Stimulated activated naive B cell treated with anti-CD40 and anti-IgM and Interleukin-4, amounts not matched to agents 10 μg/mL and 1 μg/mL and 100 μg/mL, for 72 hours (primary cell): ENCODE measurements around the gene DOCK3.
"Not testable (repeated sequence)": the region's sequence is repeated elsewhere in the genome, so short reads cannot be mapped to it uniquely, and the experiment has no call there.

Experiments
- ATAC-seq, 2 donors: fragments of 150-1000 bp; cut with Tn5 transposase; replicated peaks; 2 replicates each; pipeline ENCODE4 v1.10.0; 2021; ENCODE audit warnings: moderate library complexity in 1 of 2
- DNase-seq: peaks from one replicate; pipeline ENCODE4 v3.0.0; 2021
- H3K27ac Mint-ChIP-seq: one replicate; pipeline ENCODE4 v1.8.0; 2022; ENCODE audit warnings: mild to moderate bottlenecking, mixed read lengths
- H3K27me3 Mint-ChIP-seq, 2 donors: one replicate each; pipeline ENCODE4 v1.8.0; 2022; ENCODE audit warnings: mixed read lengths in 2 of 2
- H3K36me3 Mint-ChIP-seq, 2 donors: one replicate each; pipeline ENCODE4 v1.8.0; 2022; ENCODE audit warnings: mixed read lengths in 2 of 2, mild to moderate bottlenecking in 1 of 2
- H3K4me1 Mint-ChIP-seq, 2 donors: one replicate each; pipeline ENCODE4 v1.8.0; 2022; ENCODE audit warnings: mixed read lengths in 2 of 2, mild to moderate bottlenecking in 1 of 2
- H3K4me3 Mint-ChIP-seq, 2 donors: one replicate each; pipeline ENCODE4 v1.8.0; 2022; ENCODE audit warnings: mild to moderate bottlenecking in 2 of 2, mixed read lengths in 2 of 2, moderate library complexity in 1 of 2
- H3K9me3 Mint-ChIP-seq, 2 donors: one replicate each; pipeline ENCODE4 v1.8.0; 2022; ENCODE audit warnings: mixed read lengths in 2 of 2, mild to moderate bottlenecking in 1 of 2

Gene DOCK3

GRCh38 chr3:50743643-50744042, 68.9 kb downstream of the DOCK3 start:
- peaks cover 4 to 8% of the 10 kb centered on the region in 2 donors for H3K27me3 Mint-ChIP-seq
- no peak overlapping the region for H3K4me3 Mint-ChIP-seq
- no peak overlapping the region for H3K27ac Mint-ChIP-seq
- H3K9me3 Mint-ChIP-seq, result no peaks in the 10 kb centered on the region
- DNase-seq (no peak), ATAC-seq (no peak)
- H3K36me3 Mint-ChIP-seq, result no peaks in the 10 kb centered on the region
- no peaks in the 10 kb centered on the region for H3K4me1 Mint-ChIP-seq

- Mint-ChIP-seq H3K36me3 (no peaks in the 10 kb centered on the region), H3K4me1 (no peaks in the 10 kb centered on the region), H3K4me3 (no peak overlapping the region), H3K27ac (no peak overlapping the region), H3K27me3 (peaks cover 8% of the 10 kb centered on the region in 2 donors), H3K9me3 (no peaks in the 10 kb centered on the region)
- DNase-seq, result no peak
- no peak for ATAC-seq
These were observed 75.1 kb downstream of the DOCK3 start for GRCh38 chr3:50749822-50750221.

- H3K4me3 Mint-ChIP-seq, result no peak overlapping the region
- H3K36me3 Mint-ChIP-seq, result no peaks in the 10 kb centered on the region
- DNase-seq (no peak), ATAC-seq (no peak)
- no peak overlapping the region for H3K27ac Mint-ChIP-seq
- H3K27me3 Mint-ChIP-seq, result peaks cover 0 to 5% of the 10 kb centered on the region in 2 donors
- peaks cover 0 to 7% of the 10 kb centered on the region in 2 donors for H3K9me3 Mint-ChIP-seq
- no peaks in the 10 kb centered on the region for H3K4me1 Mint-ChIP-seq
These were observed 84.3 kb downstream of the DOCK3 start for GRCh38 chr3:50759015-50759414.

- no peak overlapping the region for H3K4me3 Mint-ChIP-seq
- H3K4me1 Mint-ChIP-seq, result no peaks in the 10 kb centered on the region
- no peak overlapping the region for H3K27ac Mint-ChIP-seq
- peaks cover 4 to 17% of the 10 kb centered on the region in 2 donors for H3K27me3 Mint-ChIP-seq
- no peak for ATAC-seq
- DNase-seq, result no peak
- no peaks in the 10 kb centered on the region for H3K36me3 Mint-ChIP-seq
- H3K9me3 Mint-ChIP-seq, result peaks cover 5% of the 10 kb centered on the region in 2 donors
These were observed 103.0 kb downstream of the DOCK3 start for GRCh38 chr3:50777680-50778079.

DNA sequence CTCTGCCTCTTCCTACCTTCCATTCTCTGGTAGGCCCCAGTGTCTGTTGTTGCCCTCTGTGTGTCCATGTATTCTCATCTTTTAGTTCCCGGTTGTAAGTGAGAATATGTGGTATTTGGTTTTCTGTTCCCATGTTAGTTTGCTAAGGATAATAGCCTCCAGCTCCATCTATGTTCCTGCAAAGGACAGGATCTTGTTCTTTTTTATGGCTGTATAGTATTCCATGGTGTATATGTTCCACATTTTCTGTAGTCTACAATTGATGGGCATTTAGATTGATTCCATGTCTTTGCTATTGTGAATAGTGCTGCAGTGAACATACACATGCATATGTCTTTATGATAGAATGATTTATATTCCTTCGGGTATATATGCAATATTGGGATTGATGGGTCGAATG, 107.0 kb downstream of the DOCK3 start:
- not testable (repeated sequence) for DNase-seq, H3K27ac Mint-ChIP-seq, H3K4me3 Mint-ChIP-seq, H3K36me3 Mint-ChIP-seq, ATAC-seq, H3K27me3 Mint-ChIP-seq, H3K4me1 Mint-ChIP-seq
- peaks cover 13 to 14% of the 10 kb centered on the region in 2 donors for H3K9me3 Mint-ChIP-seq

- ATAC-seq (no peak), DNase-seq (no peak)
- H3K27ac Mint-ChIP-seq, result no peak overlapping the region
- peaks cover 5 to 10% of the 10 kb centered on the region in 2 donors for H3K27me3 Mint-ChIP-seq
- peaks cover 12 to 13% of the 10 kb centered on the region in 2 donors for H3K9me3 Mint-ChIP-seq
- peaks cover 0 to 2% of the 10 kb centered on the region in 2 donors for H3K4me1 Mint-ChIP-seq
- no peak overlapping the region for H3K4me3 Mint-ChIP-seq
- H3K36me3 Mint-ChIP-seq, result peaks cover 3 to 5% of the 10 kb centered on the region in 2 donors
These were observed 111.9 kb downstream of the DOCK3 start for GRCh38 chr3:50786631-50787030.

GRCh38 chr3:50790894-50791293, 116.2 kb downstream of the DOCK3 start:
- H3K27me3 Mint-ChIP-seq, result peaks cover 2 to 26% of the 10 kb centered on the region in 2 donors
- H3K36me3 Mint-ChIP-seq, H3K4me3 Mint-ChIP-seq, H3K9me3 Mint-ChIP-seq, DNase-seq, H3K27ac Mint-ChIP-seq, H3K4me1 Mint-ChIP-seq, ATAC-seq: not testable (repeated sequence)

GRCh38 chr3:50792568-50792967, 117.8 kb downstream of the DOCK3 start:
- Mint-ChIP-seq H3K4me3 (no peak overlapping the region), H3K4me1 (no peaks in the 10 kb centered on the region), H3K36me3 (no peaks in the 10 kb centered on the region), H3K27me3 (peaks cover 0 to 32% of the 10 kb centered on the region in 2 donors), H3K9me3 (no peaks in the 10 kb centered on the region), H3K27ac (no peak overlapping the region)
- DNase-seq (no peak), ATAC-seq (no peak)

DNA sequence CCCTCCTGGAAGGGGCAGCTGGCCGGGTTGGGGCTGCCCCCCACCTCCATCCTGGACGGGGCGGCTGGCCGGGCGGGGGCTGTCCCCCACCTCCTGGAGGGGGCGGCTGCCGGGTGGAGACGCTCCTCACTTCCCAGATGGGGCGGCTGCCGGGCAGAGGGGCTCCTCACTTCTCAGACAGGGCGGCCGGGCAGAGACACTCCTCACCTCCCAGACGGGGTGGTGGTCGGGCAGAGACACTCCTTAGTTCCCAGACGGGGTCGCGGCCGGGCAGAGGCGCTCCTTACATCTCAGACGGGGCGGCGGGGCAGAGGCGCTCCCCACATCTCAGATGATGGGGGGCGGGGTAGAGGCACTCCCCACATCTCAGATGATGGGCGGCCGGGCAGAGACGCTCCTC, 129.1 kb downstream of the DOCK3 start:
- Mint-ChIP-seq H3K36me3 (peaks cover 5 to 13% of the 10 kb centered on the region in 2 donors), H3K9me3 (peaks cover 30 to 33% of the 10 kb centered on the region in 2 donors)
- not testable (repeated sequence) for H3K27ac Mint-ChIP-seq, H3K4me1 Mint-ChIP-seq, ATAC-seq, H3K4me3 Mint-ChIP-seq, DNase-seq, H3K27me3 Mint-ChIP-seq

- not testable (repeated sequence) for ATAC-seq, H3K4me1 Mint-ChIP-seq, DNase-seq, H3K27me3 Mint-ChIP-seq, H3K4me3 Mint-ChIP-seq, H3K27ac Mint-ChIP-seq
- Mint-ChIP-seq H3K36me3 (peaks cover 5 to 13% of the 10 kb centered on the region in 2 donors), H3K9me3 (peaks cover 25 to 27% of the 10 kb centered on the region in 2 donors)
These were observed 129.6 kb downstream of the DOCK3 start for GRCh38 chr3:50804376-50804775.

DNA sequence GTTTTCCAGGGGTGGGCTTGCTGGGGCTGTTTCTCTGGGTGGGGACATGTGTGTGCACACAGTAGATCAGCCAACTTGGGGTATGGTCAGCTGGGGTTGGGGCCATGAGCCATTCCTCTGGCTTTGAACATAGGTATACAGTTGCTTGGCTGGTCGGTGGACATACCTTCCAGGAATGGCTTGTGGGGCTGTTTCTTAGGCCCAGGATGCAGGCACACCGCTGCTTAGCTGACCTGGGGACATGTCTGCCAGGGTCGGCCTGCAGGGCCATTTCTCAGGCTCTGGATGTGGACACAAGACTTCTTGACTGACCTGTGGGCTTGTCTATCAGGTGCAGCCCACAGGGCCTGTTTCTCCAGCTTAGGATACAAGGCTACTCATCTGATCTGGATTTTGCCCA, 130.6 kb downstream of the DOCK3 start:
- H3K36me3 Mint-ChIP-seq, result peaks cover 5 to 9% of the 10 kb centered on the region in 2 donors
- peaks cover 19 to 22% of the 10 kb centered on the region in 2 donors for H3K9me3 Mint-ChIP-seq
- H3K27me3 Mint-ChIP-seq, result peaks cover 0 to 8% of the 10 kb centered on the region in 2 donors
- no peak for DNase-seq
- no peak overlapping the region for H3K4me3 Mint-ChIP-seq
- no peaks in the 10 kb centered on the region for H3K4me1 Mint-ChIP-seq
- no peak for ATAC-seq
- no peak overlapping the region for H3K27ac Mint-ChIP-seq

GRCh38 chr3:50806031-50806430, 131.3 kb downstream of the DOCK3 start:
- Mint-ChIP-seq H3K4me3 (no peak overlapping the region), H3K4me1 (no peaks in the 10 kb centered on the region), H3K9me3 (peaks cover 13 to 18% of the 10 kb centered on the region in 2 donors), H3K36me3 (peaks cover 5 to 8% of the 10 kb centered on the region in 2 donors), H3K27me3 (peaks cover 0 to 8% of the 10 kb centered on the region in 2 donors), H3K27ac (no peak overlapping the region)
- DNase-seq (no peak), ATAC-seq (no peak)

DNA sequence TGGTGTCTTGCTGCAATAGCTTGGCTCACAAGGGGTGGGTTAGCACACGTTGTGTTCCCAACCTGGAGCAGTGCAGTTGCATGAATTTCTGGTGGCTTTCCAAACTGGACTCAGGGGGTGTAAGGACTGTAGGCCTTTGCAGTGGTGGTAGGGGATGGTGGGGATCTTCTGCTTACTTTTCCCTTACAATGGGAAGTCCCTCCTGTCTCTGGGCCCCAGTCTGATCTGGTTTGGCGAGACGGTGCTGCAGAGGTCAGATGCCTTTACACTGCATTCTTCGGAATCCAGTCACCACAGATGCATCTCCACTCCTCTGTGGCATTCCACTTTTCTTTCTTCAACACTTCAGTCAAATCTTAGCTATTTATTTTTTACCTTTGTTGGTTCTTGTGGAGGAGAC, 132.1 kb downstream of the DOCK3 start:
- no peak overlapping the region for H3K27ac Mint-ChIP-seq
- peaks cover 4 to 5% of the 10 kb centered on the region in 2 donors for H3K36me3 Mint-ChIP-seq
- peaks cover 0 to 8% of the 10 kb centered on the region in 2 donors for H3K27me3 Mint-ChIP-seq
- H3K4me1 Mint-ChIP-seq, result no peaks in the 10 kb centered on the region
- ATAC-seq (no peak), DNase-seq (no peak)
- H3K4me3 Mint-ChIP-seq, result no peak overlapping the region
- peaks cover 6 to 12% of the 10 kb centered on the region in 2 donors for H3K9me3 Mint-ChIP-seq

DNA sequence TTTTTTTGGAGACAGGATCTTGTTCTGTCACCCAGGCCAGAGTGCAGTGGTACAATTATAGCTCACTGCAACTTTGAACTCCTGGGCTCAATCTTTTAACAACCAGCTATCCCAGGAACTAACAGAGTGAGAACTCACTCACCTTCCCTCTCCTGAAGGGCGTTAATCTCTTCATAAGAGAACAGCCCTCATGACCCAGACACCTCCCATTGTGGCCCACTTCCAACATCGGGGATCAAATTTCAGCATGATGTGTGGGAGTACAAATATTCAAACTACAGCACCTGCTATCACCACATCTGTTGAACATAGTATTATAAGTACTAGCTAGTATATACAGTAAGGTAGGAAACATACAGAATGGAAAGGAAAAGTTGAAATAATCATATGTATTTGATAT, 132.5 kb downstream of the DOCK3 start:
- Mint-ChIP-seq H3K9me3 (peaks cover under 1 to 11% of the 10 kb centered on the region in 2 donors), H3K27me3 (peaks cover 0 to 8% of the 10 kb centered on the region in 2 donors), H3K27ac (no peak overlapping the region), H3K4me1 (no peaks in the 10 kb centered on the region), H3K36me3 (peaks cover 4 to 5% of the 10 kb centered on the region in 2 donors), H3K4me3 (no peak overlapping the region)
- DNase-seq (no peak), ATAC-seq (no peak)

DNA sequence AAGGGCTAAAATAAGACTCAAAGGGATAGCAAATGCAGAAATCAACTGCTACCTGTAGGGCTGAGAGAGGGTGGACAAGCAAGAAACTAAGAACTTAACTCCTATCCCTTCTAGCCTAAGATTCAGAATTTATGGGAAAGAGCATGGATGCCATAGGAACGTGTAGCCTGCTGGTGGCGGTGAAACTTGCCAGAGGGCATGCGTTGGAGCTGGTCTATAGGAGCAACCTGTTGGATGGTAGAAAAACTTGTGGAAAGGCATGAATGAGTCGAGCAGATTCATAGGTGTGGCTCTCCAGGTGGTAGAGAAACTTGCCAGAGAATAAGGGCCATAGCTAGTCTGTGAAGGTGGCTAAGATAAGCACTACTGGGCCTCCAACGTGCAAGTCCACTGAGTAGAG, 137.2 kb downstream of the DOCK3 start:
- no peak for ATAC-seq
- no peak overlapping the region for H3K4me3 Mint-ChIP-seq
- no peaks in the 10 kb centered on the region for H3K36me3 Mint-ChIP-seq
- no peak for DNase-seq
- no peaks in the 10 kb centered on the region for H3K9me3 Mint-ChIP-seq
- H3K4me1 Mint-ChIP-seq, result no peaks in the 10 kb centered on the region
- H3K27me3 Mint-ChIP-seq, result no peaks in the 10 kb centered on the region
- no peak overlapping the region for H3K27ac Mint-ChIP-seq

DNA sequence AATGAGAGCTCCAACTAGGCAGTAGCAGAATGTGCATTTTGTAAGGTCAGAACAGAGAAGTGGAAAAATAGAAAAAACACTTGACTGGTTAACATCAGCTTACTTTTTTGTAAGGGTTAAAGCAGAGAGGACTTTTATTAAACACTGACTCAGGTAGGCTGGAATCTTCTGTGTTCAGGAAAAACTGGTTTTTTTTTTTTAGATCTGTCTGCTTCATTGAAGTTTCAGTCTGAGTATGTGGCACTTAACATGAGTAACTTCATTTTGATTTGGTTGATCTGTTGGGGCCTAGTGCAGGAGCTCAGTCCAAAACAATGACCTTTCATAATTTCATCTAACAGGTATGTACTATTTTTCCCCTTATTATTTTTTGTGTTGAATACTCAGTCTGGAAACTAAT, 141.1 kb downstream of the DOCK3 start:
- no peak overlapping the region for H3K27ac Mint-ChIP-seq
- H3K36me3 Mint-ChIP-seq, result no peaks in the 10 kb centered on the region
- peaks cover 4 to 6% of the 10 kb centered on the region in 2 donors for H3K27me3 Mint-ChIP-seq
- H3K4me3 Mint-ChIP-seq, result no peak overlapping the region
- no peaks in the 10 kb centered on the region for H3K9me3 Mint-ChIP-seq
- DNase-seq (no peak), ATAC-seq (no peak)
- no peaks in the 10 kb centered on the region for H3K4me1 Mint-ChIP-seq
